HepG2 (cell line): Measurements from ENCODE around the gene NGFR. TPM values are rescaled to one million over a fixed set of nuclear protein-coding genes. Genes with fewer than 3 reads are reported as not detected.

Experiments used
- ADNP ChIP-seq: sonication (generic); formaldehyde crosslinking; IDR thresholded peaks from 2 replicates; pipeline ENCODE4 v1.4.0; 2020; ENCODE audit warnings: missing genetic modification reagents
- FOXC1 ChIP-seq: sonication (generic); formaldehyde crosslinking; IDR thresholded peaks from 2 replicates; pipeline ENCODE4 v1.8.0; 2022; ENCODE audit warnings: mild to moderate bottlenecking, missing genetic modification reagents, borderline replicate concordance
- FOXO4 ChIP-seq: sonication (generic); formaldehyde crosslinking; conservative IDR thresholded peaks from 2 replicates; pipeline ENCODE4 v1.8.1; 2023; ENCODE audit warnings: missing genetic modification reagents
- HNRNPL ChIP-seq: fragments of 200-400 bp; formaldehyde crosslinking; IDR thresholded peaks from 2 replicates; pipeline ENCODE4 v1.6.1; 2017; ENCODE audit warnings: mild to moderate bottlenecking, low read depth, low read length
- ISX ChIP-seq: sonication (generic); formaldehyde crosslinking; conservative IDR thresholded peaks from 2 replicates; pipeline ENCODE4 v1.5.0; 2020; ENCODE audit warnings: missing genetic modification reagents
- JUND ChIP-seq: sonication (generic); formaldehyde crosslinking; IDR thresholded peaks from 2 replicates; pipeline ENCODE4 v1.8.0; 2022; ENCODE audit warnings: mild to moderate bottlenecking, missing genetic modification reagents
- MBNL3 ChIP-seq: fragments of 250-450 bp; sonication (Bioruptor Pico); conservative IDR thresholded peaks from 2 replicates; pipeline ENCODE4 v1.8.0; 2022; ENCODE audit warnings: mild to moderate bottlenecking, inconsistent platforms
- MEIS1 ChIP-seq: sonication (generic); formaldehyde crosslinking; IDR thresholded peaks from 2 replicates; pipeline ENCODE4 v1.9.0; 2021; ENCODE audit warnings: mild to moderate bottlenecking, missing genetic modification reagents, moderate library complexity, borderline replicate concordance
- NONO ChIP-seq, 2 experiments: fragments of 450-650 bp in 1 of 2; sonication (generic) in 1 of 2; formaldehyde crosslinking in 1 of 2; IDR thresholded peaks in 1 of 2; conservative IDR thresholded peaks in 1 of 2; 2 replicates each; pipeline versions ENCODE4 v1.6.1 to v1.8.0; 2017 to 2022; ENCODE audit warnings: mild to moderate bottlenecking in 1 of 2, missing genetic modification reagents in 1 of 2, moderate library complexity in 1 of 2
- RARG ChIP-seq: sonication (generic); formaldehyde crosslinking; IDR thresholded peaks from 2 replicates; pipeline ENCODE4 v1.4.0; 2020; ENCODE audit warnings: low read depth, mild to moderate bottlenecking, missing genetic modification reagents
- RFX5 ChIP-seq: IDR thresholded peaks from 2 replicates; pipeline ENCODE4 v1.6.1; 2011; ENCODE audit warnings: low read depth, low read length, improper control_type of control experiment
- SNRNP70 ChIP-seq: fragments of 200-400 bp; formaldehyde crosslinking; IDR thresholded peaks from 2 replicates; pipeline ENCODE4 v1.6.1; 2017; ENCODE audit warnings: mild to moderate bottlenecking, low read depth, low read length, moderate library complexity
- SP140L ChIP-seq: sonication (generic); formaldehyde crosslinking; IDR thresholded peaks from 2 replicates; pipeline ENCODE4 v1.4.0; 2020; ENCODE audit warnings: missing genetic modification reagents, borderline replicate concordance
- TEAD2 ChIP-seq: sonication (generic); formaldehyde crosslinking; IDR thresholded peaks from 2 replicates; pipeline ENCODE4 v1.9.0; 2021; ENCODE audit warnings: missing genetic modification reagents
- ZNF230 ChIP-seq: sonication (generic); formaldehyde crosslinking; IDR thresholded peaks from 2 replicates; pipeline ENCODE4 v1.4.0; 2020; ENCODE audit warnings: mild to moderate bottlenecking, missing genetic modification reagents
- ZNF24 ChIP-seq: fragments of 450-650 bp; IDR thresholded peaks from 2 replicates; pipeline ENCODE4 v1.6.1; 2017; ENCODE audit warnings: antibody characterized with exemption, mild to moderate bottlenecking
- ZNF431 ChIP-seq: sonication (generic); formaldehyde crosslinking; IDR thresholded peaks from 2 replicates; pipeline ENCODE4 v1.9.0; 2022; ENCODE audit warnings: missing genetic modification reagents, low read depth, mild to moderate bottlenecking, borderline replicate concordance
- ZNF629 ChIP-seq: sonication (generic); formaldehyde crosslinking; conservative IDR thresholded peaks from 2 replicates; pipeline ENCODE4 v1.5.0; 2020; ENCODE audit warnings: missing genetic modification reagents
- ZSCAN29 ChIP-seq: sonication (generic); formaldehyde crosslinking; conservative IDR thresholded peaks from 2 replicates; pipeline ENCODE4 v1.4.0; 2020; ENCODE audit warnings: mild to moderate bottlenecking, missing genetic modification reagents
- polyA plus RNA-seq, 8 experiments: library from polyadenylated mRNA; depleted of rRNA in 3 of 8; stranded (reverse) in 7 of 8; unstranded in 1 of 8; fragments of >200 nt; fragmentation: Illumina TruSeq in 4 of 8; extraction: Trizol in 4 of 8; gene quantifications; 2 replicates each; pipeline versions ENCODE4 v1.2.1 to v1.2.3, GENCODE V29; 2011 to 2016; ENCODE audit warnings: low read depth in 4 of 8, missing spikeins in 1 of 8, mixed read lengths in 1 of 8; ENCODE audit not compliant: insufficient read depth in 1 of 8
- total RNA-seq, 5 experiments: library from RNA; depleted of rRNA; stranded (reverse); fragments of >200 nt; fragmentation: Illumina TruSeq; extraction: Trizol; gene quantifications; 2 replicates each; pipeline ENCODE4 v1.2.3, GENCODE V29; 2016; ENCODE audit warnings: low read depth in 1 of 5
- TF ChIP-seq, protein P1 (sequence below): sonication (generic); formaldehyde crosslinking; IDR thresholded peaks from 2 replicates; pipeline ENCODE4 v1.4.0; 2020; ENCODE audit warnings: missing genetic modification reagents
- TF ChIP-seq, protein P2 (sequence below): sonication (generic); formaldehyde crosslinking; IDR thresholded peaks from 2 replicates; pipeline ENCODE4 v1.4.0; 2020; ENCODE audit warnings: mild to moderate bottlenecking, missing genetic modification reagents, borderline replicate concordance

The NGFR gene
- total and polyA plus RNA-seq, 2 of the 13 experiments (the other 11 are each of a cell fraction or from before 2014, with no cell fraction given), result 1.1 to 1.8 TPM

DNA sequence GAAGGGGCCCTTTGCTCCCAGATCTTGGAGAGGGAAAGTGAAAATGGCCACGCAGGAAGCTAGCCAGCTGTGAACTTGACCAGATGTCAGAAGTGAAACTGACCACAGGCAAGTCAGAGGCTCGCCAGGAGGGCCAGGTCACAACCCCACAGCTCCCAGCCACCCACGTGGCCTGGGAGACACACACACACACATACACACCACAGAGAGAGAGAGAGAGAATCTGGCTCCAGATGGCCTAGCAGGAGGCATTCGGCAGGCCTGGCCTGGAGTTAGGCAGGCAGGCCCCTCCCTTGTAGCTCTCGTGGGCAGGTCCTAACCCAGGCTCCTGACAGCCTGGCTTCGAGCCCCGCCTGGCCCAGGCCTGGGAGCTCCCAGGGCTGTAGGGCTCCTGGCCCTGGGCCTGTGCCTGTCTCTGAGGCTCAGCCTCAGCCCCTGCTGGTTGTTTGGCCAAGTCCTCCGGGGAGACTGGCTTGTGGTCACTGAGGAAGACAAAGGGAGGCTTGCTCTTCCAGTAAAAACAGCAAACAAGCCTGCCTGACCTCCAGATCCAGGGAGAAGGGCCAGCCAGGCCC, 20.2 kb downstream of the NGFR start (continued):
- TF ChIP-seq ZNF431 (CRISPR knock-in tag) (peak; percentile 53; the same call in 1 of the 2 replicates), ZNF230 (CRISPR knock-in tag) (no peak), FOXO4 (CRISPR knock-in tag) (peak; percentile 72; the same call in 1 of the 2 replicates), MBNL3 (CRISPR knock-in tag) (no peak), SP140L (CRISPR knock-in tag) (no peak), ISX (CRISPR knock-in tag) (no peak), FOXC1 (CRISPR knock-in tag) (peak; percentile 87; the same call in 1 of the 2 replicates), JUND (CRISPR knock-in tag) (no peak), ADNP (CRISPR knock-in tag) (no peak), MEIS1 (CRISPR knock-in tag) (no peak), SNRNP70 (no peak), NONO (IDR thresholded peaks at IDR 0.05) (no peak), NONO (CRISPR knock-in tag; conservative IDR thresholded peaks at IDR 0.05) (no peak), ZNF629 (CRISPR knock-in tag) (no peak), HNRNPL (no peak), ZSCAN29 (CRISPR knock-in tag) (no peak; the same call in 1 of the 2 replicates), RARG (no peak), ZNF24 (no peak), RFX5 (no peak), TEAD2 (no peak)
- TF ChIP-seq, protein P1, sequence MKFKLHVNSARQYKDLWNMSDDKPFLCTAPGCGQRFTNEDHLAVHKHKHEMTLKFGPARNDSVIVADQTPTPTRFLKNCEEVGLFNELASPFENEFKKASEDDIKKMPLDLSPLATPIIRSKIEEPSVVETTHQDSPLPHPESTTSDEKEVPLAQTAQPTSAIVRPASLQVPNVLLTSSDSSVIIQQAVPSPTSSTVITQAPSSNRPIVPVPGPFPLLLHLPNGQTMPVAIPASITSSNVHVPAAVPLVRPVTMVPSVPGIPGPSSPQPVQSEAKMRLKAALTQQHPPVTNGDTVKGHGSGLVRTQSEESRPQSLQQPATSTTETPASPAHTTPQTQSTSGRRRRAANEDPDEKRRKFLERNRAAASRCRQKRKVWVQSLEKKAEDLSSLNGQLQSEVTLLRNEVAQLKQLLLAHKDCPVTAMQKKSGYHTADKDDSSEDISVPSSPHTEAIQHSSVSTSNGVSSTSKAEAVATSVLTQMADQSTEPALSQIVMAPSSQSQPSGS (CRISPR knock-in tag), result peak; percentile 58
- TF ChIP-seq, protein P2, sequence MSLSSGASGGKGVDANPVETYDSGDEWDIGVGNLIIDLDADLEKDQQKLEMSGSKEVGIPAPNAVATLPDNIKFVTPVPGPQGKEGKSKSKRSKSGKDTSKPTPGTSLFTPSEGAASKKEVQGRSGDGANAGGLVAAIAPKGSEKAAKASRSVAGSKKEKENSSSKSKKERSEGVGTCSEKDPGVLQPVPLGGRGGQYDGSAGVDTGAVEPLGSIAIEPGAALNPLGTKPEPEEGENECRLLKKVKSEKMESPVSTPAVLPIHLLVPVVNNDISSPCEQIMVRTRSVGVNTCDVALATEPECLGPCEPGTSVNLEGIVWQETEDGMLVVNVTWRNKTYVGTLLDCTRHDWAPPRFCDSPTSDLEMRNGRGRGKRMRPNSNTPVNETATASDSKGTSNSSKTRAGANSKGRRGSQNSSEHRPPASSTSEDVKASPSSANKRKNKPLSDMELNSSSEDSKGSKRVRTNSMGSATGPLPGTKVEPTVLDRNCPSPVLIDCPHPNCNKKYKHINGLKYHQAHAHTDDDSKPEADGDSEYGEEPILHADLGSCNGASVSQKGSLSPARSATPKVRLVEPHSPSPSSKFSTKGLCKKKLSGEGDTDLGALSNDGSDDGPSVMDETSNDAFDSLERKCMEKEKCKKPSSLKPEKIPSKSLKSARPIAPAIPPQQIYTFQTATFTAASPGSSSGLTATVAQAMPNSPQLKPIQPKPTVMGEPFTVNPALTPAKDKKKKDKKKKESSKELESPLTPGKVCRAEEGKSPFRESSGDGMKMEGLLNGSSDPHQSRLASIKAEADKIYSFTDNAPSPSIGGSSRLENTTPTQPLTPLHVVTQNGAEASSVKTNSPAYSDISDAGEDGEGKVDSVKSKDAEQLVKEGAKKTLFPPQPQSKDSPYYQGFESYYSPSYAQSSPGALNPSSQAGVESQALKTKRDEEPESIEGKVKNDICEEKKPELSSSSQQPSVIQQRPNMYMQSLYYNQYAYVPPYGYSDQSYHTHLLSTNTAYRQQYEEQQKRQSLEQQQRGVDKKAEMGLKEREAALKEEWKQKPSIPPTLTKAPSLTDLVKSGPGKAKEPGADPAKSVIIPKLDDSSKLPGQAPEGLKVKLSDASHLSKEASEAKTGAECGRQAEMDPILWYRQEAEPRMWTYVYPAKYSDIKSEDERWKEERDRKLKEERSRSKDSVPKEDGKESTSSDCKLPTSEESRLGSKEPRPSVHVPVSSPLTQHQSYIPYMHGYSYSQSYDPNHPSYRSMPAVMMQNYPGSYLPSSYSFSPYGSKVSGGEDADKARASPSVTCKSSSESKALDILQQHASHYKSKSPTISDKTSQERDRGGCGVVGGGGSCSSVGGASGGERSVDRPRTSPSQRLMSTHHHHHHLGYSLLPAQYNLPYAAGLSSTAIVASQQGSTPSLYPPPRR (CRISPR knock-in tag), result no peak
